ENCODE results near the gene KCNQ1.

The KCNQ1 gene

GRCh38 chr11:2539371-2540222 lies 94.8 kb downstream of the KCNQ1 start:
- DNase-seq = no peak

- no peak for DNase-seq
Measured at GRCh38 chr11:2540223-2540991, 95.6 kb downstream of the KCNQ1 start.

- no peak for DNase-seq
Measured at GRCh38 chr11:2540992-2541680, 96.3 kb downstream of the KCNQ1 start.

GRCh38 chr11:2541881-2542361 lies 97.1 kb downstream of the KCNQ1 start:
- DNase-seq = no peak

- DNase-seq = no peak
Measured at GRCh38 chr11:2542406-2542805, 97.6 kb downstream of the KCNQ1 start.

GRCh38 chr11:2547806-2548205 lies 103.0 kb downstream of the KCNQ1 start:
- DNase-seq = no peak

- no peak for DNase-seq
Measured at GRCh38 chr11:2548596-2548995, 103.8 kb downstream of the KCNQ1 start.

GRCh38 chr11:2549080-2549479 lies 104.3 kb downstream of the KCNQ1 start:
- DNase-seq = no peak

GRCh38 chr11:2549491-2549875 lies 104.7 kb downstream of the KCNQ1 start:
- DNase-seq = no peak

- no peak for DNase-seq
Measured at GRCh38 chr11:2549876-2550605, 105.2 kb downstream of the KCNQ1 start.

GRCh38 chr11:2550606-2550970 lies 105.8 kb downstream of the KCNQ1 start:
- no peak for DNase-seq

GRCh38 chr11:2551131-2551530 lies 106.3 kb downstream of the KCNQ1 start:
- no peak for DNase-seq

- DNase-seq = no peak
Measured at GRCh38 chr11:2552210-2552609, 107.4 kb downstream of the KCNQ1 start.

GRCh38 chr11:2553198-2553597 lies 108.4 kb downstream of the KCNQ1 start:
- DNase-seq = no peak

- no peak for DNase-seq
Measured at GRCh38 chr11:2553886-2554285, 109.1 kb downstream of the KCNQ1 start.

GRCh38 chr11:2554338-2555207 lies 109.8 kb downstream of the KCNQ1 start:
- DNase-seq = no peak

GRCh38 chr11:2555336-2555735 lies 110.5 kb downstream of the KCNQ1 start:
- no peak for DNase-seq

- DNase-seq = no peak
Measured at GRCh38 chr11:2555891-2556290, 111.1 kb downstream of the KCNQ1 start.

GRCh38 chr11:2557381-2557780 lies 112.6 kb downstream of the KCNQ1 start:
- no peak for DNase-seq

GRCh38 chr11:2558397-2558796 lies 113.6 kb downstream of the KCNQ1 start:
- no peak for DNase-seq

GRCh38 chr11:2558861-2559526 lies 114.2 kb downstream of the KCNQ1 start:
- DNase-seq = no peak

Data from inflammatory macrophage treated with lipopolysaccharide for 1 hour (primary cell).